Left ventricle myocardium inferior (tissue), 1 donor: Measurements from ENCODE around the gene ZNF205. TPM values are rescaled to one million over a fixed set of nuclear protein-coding genes. Genes with fewer than 3 reads are reported as not detected.
"Not testable (repeated sequence)": the region's sequence is repeated elsewhere in the genome, so short reads cannot be mapped to it uniquely, and the experiment has no call there.

Experiments used
- DNase-seq: peaks from one replicate; pipeline ENCODE4 v3.0.0-alpha.2; 2020
- H3K27ac ChIP-seq: fragments of 200-600 bp; replicated peaks from 2 replicates; pipeline ENCODE4 v1.8.0; 2021
- H3K27me3 ChIP-seq: fragments of 200-600 bp; 2 replicates; pipeline ENCODE4 v1.8.0; 2021; ENCODE audit warnings: low read depth
- H3K36me3 ChIP-seq: fragments of 200-600 bp; 2 replicates; pipeline ENCODE4 v1.8.0; 2021
- H3K4me1 ChIP-seq: fragments of 200-600 bp; 2 replicates; pipeline ENCODE4 v1.8.0; 2021
- H3K4me3 ChIP-seq: fragments of 200-600 bp; 2 replicates; pipeline ENCODE4 v1.8.0; 2021; ENCODE audit warnings: mild to moderate bottlenecking, moderate library complexity
- H3K9me3 ChIP-seq: fragments of 200-600 bp; replicated peaks from 2 replicates; pipeline ENCODE4 v1.8.0; 2021
- CTCF ChIP-seq: fragments of 200-600 bp; IDR thresholded peaks from 2 replicates; pipeline ENCODE4 v1.8.0; 2021; ENCODE audit warnings: antibody characterized with exemption, mild to moderate bottlenecking, borderline replicate concordance
- intact Hi-C: fragments of 100-400 bp; cut with micrococcal nuclease; formaldehyde crosslinking; loops from one replicate; pipeline ENCODE4 v1.11.0; 2022
- total RNA-seq: library from RNA; stranded (reverse); fragmentation: NEBNext Ultra II Directional; extraction: Animal tissue kit (Norgen Biotek cat#: 25700); gene quantifications from one replicate; pipeline ENCODE4 v1.2.1, GENCODE V29; 2021
- donor health status: DM: no; HTN: yes; CAD: no; lungs with severe emphysema.

ZNF205 gene
- total RNA-seq, 1 donor from 2014 or later = 8.0 TPM

- intact Hi-C loops = no loop called here
- H3K4me3 ChIP-seq = no peak overlapping the region
- H3K36me3 ChIP-seq = peaks cover 3% of the 10 kb centered on the region
- peaks cover 11% of the 10 kb centered on the region for H3K4me1 ChIP-seq
- H3K27ac ChIP-seq = peak overlapping the region; percentile 33
- H3K9me3 ChIP-seq = no peaks in the 10 kb centered on the region
- TF ChIP-seq CTCF = no peak
- H3K27me3 ChIP-seq = no peaks in the 10 kb centered on the region
- no peak for DNase-seq
These were observed 37.4 kb upstream of the ZNF205 start for GRCh38 chr16:3074860-3075522.

GRCh38 chr16:3075523-3075915, 36.9 kb upstream of the ZNF205 start:
- intact Hi-C loops = no loop called here
- TF ChIP-seq CTCF = no peak
- Histone ChIP-seq H3K27ac (peak overlapping the region; percentile 33), H3K4me3 (no peak overlapping the region), H3K36me3 (peaks cover 3% of the 10 kb centered on the region), H3K9me3 (no peaks in the 10 kb centered on the region), H3K27me3 (no peaks in the 10 kb centered on the region), H3K4me1 (peaks cover 11% of the 10 kb centered on the region)
- peak; percentile 65 for DNase-seq

GRCh38 chr16:3075946-3076345, 36.4 kb upstream of the ZNF205 start:
- H3K36me3 ChIP-seq, intact Hi-C loops, H3K9me3 ChIP-seq, H3K4me3 ChIP-seq, H3K27me3 ChIP-seq, DNase-seq: not testable (repeated sequence)
- Histone ChIP-seq H3K4me1 (peaks cover 11% of the 10 kb centered on the region), H3K27ac (peak overlapping the region; percentile 16)

GRCh38 chr16:3076577-3076976, 35.8 kb upstream of the ZNF205 start:
- Histone ChIP-seq H3K4me3 (no peak overlapping the region), H3K36me3 (peaks cover 3% of the 10 kb centered on the region), H3K9me3 (no peaks in the 10 kb centered on the region), H3K27ac (peak overlapping the region; percentile 16), H3K27me3 (no peaks in the 10 kb centered on the region), H3K4me1 (peaks cover 11% of the 10 kb centered on the region)
- no peak for TF ChIP-seq CTCF
- intact Hi-C loops = no loop called here
- no peak for DNase-seq

- Histone ChIP-seq H3K27me3 (no peaks in the 10 kb centered on the region), H3K4me3 (no peak overlapping the region)
- intact Hi-C loops = no loop called here
These were observed 32.4 kb upstream of the ZNF205 start for GRCh38 chr16:3080024-3080423.

GRCh38 chr16:3081957-3082356, 30.4 kb upstream of the ZNF205 start:
- H3K36me3 ChIP-seq, DNase-seq, H3K9me3 ChIP-seq, intact Hi-C loops, H3K27ac ChIP-seq, H3K27me3 ChIP-seq, H3K4me3 ChIP-seq: not testable (repeated sequence)
- peaks cover 17% of the 10 kb centered on the region for H3K4me1 ChIP-seq

More at GRCh38 chr16:3080024-3080423, 32.4 kb upstream of the ZNF205 start:
- Histone ChIP-seq H3K4me1 (peaks cover 9% of the 10 kb centered on the region), H3K9me3 (no peaks in the 10 kb centered on the region), H3K36me3 (peaks cover 3% of the 10 kb centered on the region), H3K27ac (no peak overlapping the region)
- DNase-seq = no peak
- TF ChIP-seq CTCF = no peak

GRCh38 chr16:3083408-3083807, 29.0 kb upstream of the ZNF205 start:
- H3K9me3 ChIP-seq, H3K27ac ChIP-seq, H3K27me3 ChIP-seq, DNase-seq, H3K4me3 ChIP-seq, H3K36me3 ChIP-seq, intact Hi-C loops: not testable (repeated sequence)
- H3K4me1 ChIP-seq = peaks cover 31% of the 10 kb centered on the region
